ENCODE results near the gene LHX3. TPM values are rescaled to one million over a fixed set of nuclear protein-coding genes. Genes with fewer than 3 reads are reported as not detected.
A peak's percentile ranks its signal among the peaks of the same experiment; 100 is the strongest.

The LHX3 gene
- not detected for total RNA-seq

GRCh38 chr9:136204838-136205706 lies at the start of gene LHX3:
Gene LHX3 (minus strand): TSS chr9:136205128. CDS start chr9:136205012, 116 bp downstream.
- CTCF ChIA-PET, result interaction anchor here (1.2 kb wide), 1 partner anchor 12 kb away, joined by 3 read pairs; no protein-coding TSS in a partner anchor
- DNase-seq, result peak; percentile 15
- H3K27me3 Mint-ChIP-seq (ENCODE audit: low read depth), result peaks cover 26% of the 10 kb centered on the region
- no peak within 1 kb of the TSS for H3K4me3 Mint-ChIP-seq
- peaks cover 15% of the 10 kb centered on the region for H3K36me3 Mint-ChIP-seq (ENCODE audit: low read depth)
- peaks cover 2% of the 10 kb centered on the region for H3K4me1 Mint-ChIP-seq (ENCODE audit: low read depth)
- no peaks in the 10 kb centered on the region for H3K9me3 Mint-ChIP-seq
- no peak within 1 kb of the TSS for H3K27ac Mint-ChIP-seq
- intact Hi-C loops (cut with micrococcal nuclease), result no loop called here

DNA sequence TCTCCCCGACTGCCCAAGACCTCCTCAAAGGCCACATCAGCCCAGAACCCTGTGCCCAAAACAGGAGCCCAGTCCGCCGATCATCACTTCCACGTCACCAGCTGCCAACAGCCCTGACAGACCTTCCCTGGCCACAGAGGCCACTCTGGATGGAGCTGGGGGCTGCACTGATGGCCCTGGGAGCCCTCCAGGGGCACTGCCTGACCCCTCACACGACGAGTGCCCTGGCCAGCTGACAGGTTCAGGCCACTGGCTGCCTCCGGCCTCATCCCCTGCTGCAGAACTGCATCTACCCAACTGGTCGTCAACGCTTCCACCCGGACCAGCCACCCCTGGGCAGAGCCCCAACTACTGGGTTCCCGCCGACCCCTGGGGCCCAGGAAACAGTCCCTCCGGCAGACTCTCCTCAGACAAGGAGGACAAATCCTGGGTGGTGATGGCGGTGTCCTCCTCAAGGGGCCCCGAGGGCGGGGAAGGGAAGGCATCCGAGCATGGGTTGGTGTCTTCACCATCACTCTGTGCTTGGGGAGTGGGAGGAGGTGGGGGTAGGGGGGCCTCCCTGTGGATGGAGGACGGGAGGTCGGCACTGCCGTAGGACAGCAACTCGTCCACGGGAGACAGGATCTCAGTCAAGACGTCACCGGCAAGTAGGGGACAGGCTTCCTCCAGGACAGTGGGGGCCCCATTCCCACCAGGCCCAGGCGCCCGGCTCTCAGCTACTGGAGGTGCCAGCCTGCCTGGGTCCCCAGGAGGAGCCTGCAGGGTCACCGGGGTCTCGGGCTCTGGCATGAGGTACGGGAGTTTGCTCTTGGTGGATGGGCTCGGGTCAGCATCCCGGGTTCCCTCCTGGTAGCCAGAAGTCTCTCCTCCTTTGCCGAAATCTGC lies 48.6 kb upstream of the LHX3 start:
- CTCF ChIA-PET, result no interaction called here
- intact Hi-C loops (cut with micrococcal nuclease), result no loop called here
- no peaks in the 10 kb centered on the region for H3K27me3 Mint-ChIP-seq (ENCODE audit: low read depth)
- H3K4me1 Mint-ChIP-seq (ENCODE audit: low read depth), result no peaks in the 10 kb centered on the region
- no peaks in the 10 kb centered on the region for H3K9me3 Mint-ChIP-seq
- H3K4me3 Mint-ChIP-seq, result no peak overlapping the region
- no peak overlapping the region for H3K27ac Mint-ChIP-seq
- no peak for DNase-seq
- no peaks in the 10 kb centered on the region for H3K36me3 Mint-ChIP-seq (ENCODE audit: low read depth)

DNA sequence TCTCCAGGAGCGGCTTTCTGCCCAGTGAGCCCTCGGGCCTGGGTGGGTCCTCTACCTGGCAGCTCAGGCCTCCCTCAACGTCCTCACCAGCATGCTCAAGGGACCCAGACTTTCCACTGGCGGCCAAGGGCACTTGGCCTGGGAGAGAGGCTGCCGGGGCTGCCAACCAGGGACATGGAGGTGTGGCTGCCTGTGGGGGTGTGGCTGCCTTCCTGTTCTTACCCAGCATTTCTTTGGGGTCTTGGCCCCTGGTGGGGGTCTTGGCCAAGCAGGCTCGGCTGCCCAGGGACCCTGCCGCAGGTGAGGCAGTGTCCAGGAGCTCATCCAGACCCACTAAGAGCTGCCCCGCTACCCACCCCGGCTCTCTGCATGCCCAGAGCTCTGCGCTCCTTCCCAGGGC lies 47.9 kb upstream of the LHX3 start:
- H3K27ac Mint-ChIP-seq, result no peak overlapping the region
- intact Hi-C loops (cut with micrococcal nuclease), result no loop called here
- no peak for DNase-seq
- H3K4me1 Mint-ChIP-seq (ENCODE audit: low read depth), result no peaks in the 10 kb centered on the region
- H3K9me3 Mint-ChIP-seq, result no peaks in the 10 kb centered on the region
- H3K4me3 Mint-ChIP-seq, result no peak overlapping the region
- H3K36me3 Mint-ChIP-seq (ENCODE audit: low read depth), result no peaks in the 10 kb centered on the region
- CTCF ChIA-PET, result no interaction called here
- no peaks in the 10 kb centered on the region for H3K27me3 Mint-ChIP-seq (ENCODE audit: low read depth)

GRCh38 chr9:136252281-136252680 lies 47.4 kb upstream of the LHX3 start:
- Mint-ChIP-seq H3K4me3 (no peak overlapping the region), H3K36me3 (ENCODE audit: low read depth) (no peaks in the 10 kb centered on the region), H3K9me3 (no peaks in the 10 kb centered on the region), H3K27me3 (ENCODE audit: low read depth) (no peaks in the 10 kb centered on the region), H3K27ac (no peak overlapping the region), H3K4me1 (ENCODE audit: low read depth) (no peaks in the 10 kb centered on the region)
- DNase-seq, result no peak
- intact Hi-C loops (cut with micrococcal nuclease), result no loop called here
- CTCF ChIA-PET, result no interaction called here

- no peaks in the 10 kb centered on the region for H3K36me3 Mint-ChIP-seq (ENCODE audit: low read depth)
- DNase-seq, result no peak
- no peaks in the 10 kb centered on the region for H3K27me3 Mint-ChIP-seq (ENCODE audit: low read depth)
- intact Hi-C loops (cut with micrococcal nuclease), result no loop called here
- no peaks in the 10 kb centered on the region for H3K4me1 Mint-ChIP-seq (ENCODE audit: low read depth)
- no peaks in the 10 kb centered on the region for H3K9me3 Mint-ChIP-seq
- CTCF ChIA-PET, result interaction anchor here (1.4 kb wide), 1 partner anchor 16 kb away, joined by 5 read pairs; no protein-coding TSS in a partner anchor
- no peak overlapping the region for H3K4me3 Mint-ChIP-seq
- no peak overlapping the region for H3K27ac Mint-ChIP-seq
Observed at GRCh38 chr9:136251264-136252115, 46.6 kb upstream of the LHX3 start.

- Mint-ChIP-seq H3K36me3 (ENCODE audit: low read depth) (no peaks in the 10 kb centered on the region), H3K4me3 (no peak overlapping the region), H3K4me1 (ENCODE audit: low read depth) (peaks cover 4% of the 10 kb centered on the region), H3K9me3 (no peaks in the 10 kb centered on the region), H3K27ac (no peak overlapping the region), H3K27me3 (ENCODE audit: low read depth) (no peaks in the 10 kb centered on the region)
- no peak for DNase-seq
- intact Hi-C loops (cut with micrococcal nuclease), result no loop called here
- CTCF ChIA-PET, result interaction anchor here (0.6 to 1.4 kb wide), 3 partner anchors 16 to 132 kb away, joined by 3 to 5 read pairs (median 3); no protein-coding TSS in a partner anchor
Observed at GRCh38 chr9:136250676-136251075, 45.7 kb upstream of the LHX3 start.

GRCh38 chr9:136249877-136250559 lies 45.1 kb upstream of the LHX3 start:
- no peak for DNase-seq
- CTCF ChIA-PET, result interaction anchor here (0.6 to 1.4 kb wide), 3 partner anchors 17 to 133 kb away, joined by 3 to 5 read pairs (median 3); no protein-coding TSS in a partner anchor
- Mint-ChIP-seq H3K36me3 (ENCODE audit: low read depth) (no peaks in the 10 kb centered on the region), H3K27ac (no peak overlapping the region), H3K27me3 (ENCODE audit: low read depth) (no peaks in the 10 kb centered on the region), H3K4me1 (ENCODE audit: low read depth) (peaks cover 4% of the 10 kb centered on the region), H3K9me3 (no peaks in the 10 kb centered on the region), H3K4me3 (no peak overlapping the region)
- intact Hi-C loops (cut with micrococcal nuclease), result loop anchor here (10.0 kb wide), 1 partner anchor 285 kb away; the partner anchor contains the start of gene UBAC1

GRCh38 chr9:136248951-136249876 lies 44.3 kb upstream of the LHX3 start:
- CTCF ChIA-PET, result no interaction called here
- no peaks in the 10 kb centered on the region for H3K27me3 Mint-ChIP-seq (ENCODE audit: low read depth)
- H3K36me3 Mint-ChIP-seq (ENCODE audit: low read depth), result peaks cover 2% of the 10 kb centered on the region
- DNase-seq, result no peak
- H3K27ac Mint-ChIP-seq, result no peak overlapping the region
- H3K9me3 Mint-ChIP-seq, result no peaks in the 10 kb centered on the region
- intact Hi-C loops (cut with micrococcal nuclease), result loop anchor here (10.0 kb wide), 1 partner anchor 284 kb away; the partner anchor contains the start of gene UBAC1
- H3K4me3 Mint-ChIP-seq, result no peak overlapping the region
- peaks cover 11% of the 10 kb centered on the region for H3K4me1 Mint-ChIP-seq (ENCODE audit: low read depth)

DNA sequence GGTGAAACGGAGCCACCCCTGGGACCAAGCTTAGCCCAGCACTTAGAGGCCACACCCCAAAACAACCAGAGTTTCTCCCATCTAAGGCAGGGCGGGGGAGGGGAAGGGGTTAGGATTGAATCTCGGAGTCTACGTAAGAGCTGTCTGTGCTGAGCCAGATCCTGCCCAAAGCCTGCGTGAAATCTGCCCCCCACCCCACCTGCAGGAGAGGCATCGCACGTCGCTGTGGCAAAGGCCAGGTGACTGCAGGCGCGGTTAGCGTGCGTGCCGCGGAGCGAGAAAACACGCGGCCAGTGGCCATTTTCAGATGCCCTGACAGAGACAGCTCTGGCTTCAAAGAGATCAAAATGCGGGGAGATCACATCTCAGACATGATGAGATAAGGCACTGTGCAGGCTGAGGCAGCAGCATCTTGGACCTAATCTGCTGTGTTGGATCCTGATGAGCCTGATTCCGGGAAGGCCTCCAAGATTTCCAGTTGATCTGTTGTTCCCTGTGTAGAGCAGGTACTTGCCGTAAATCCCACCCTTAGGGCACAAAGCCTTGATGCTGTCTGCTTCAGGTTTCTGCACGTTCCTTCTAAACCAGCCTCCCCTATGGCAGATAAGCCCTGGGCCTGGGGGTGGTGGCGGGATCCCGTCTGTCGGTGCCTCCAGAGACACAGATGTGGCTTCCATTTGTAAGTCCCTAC lies 43.2 kb upstream of the LHX3 start:
- Mint-ChIP-seq H3K9me3 (no peaks in the 10 kb centered on the region), H3K4me1 (ENCODE audit: low read depth) (peaks cover 22% of the 10 kb centered on the region), H3K27me3 (ENCODE audit: low read depth) (no peaks in the 10 kb centered on the region), H3K27ac (no peak overlapping the region), H3K36me3 (ENCODE audit: low read depth) (peaks cover 2% of the 10 kb centered on the region), H3K4me3 (no peak overlapping the region)
- CTCF ChIA-PET, result interaction anchor here (1.0 kb wide), 1 partner anchor 20 kb away, joined by 3 read pairs; no protein-coding TSS in a partner anchor
- intact Hi-C loops (cut with micrococcal nuclease), result loop anchor here (10.0 kb wide), 1 partner anchor 283 kb away; the partner anchor contains the start of gene UBAC1
- no peak for DNase-seq

GRCh38 chr9:136247551-136247916 lies 42.6 kb upstream of the LHX3 start:
- Mint-ChIP-seq H3K36me3 (ENCODE audit: low read depth) (peaks cover 2% of the 10 kb centered on the region), H3K4me1 (ENCODE audit: low read depth) (peaks cover 27% of the 10 kb centered on the region), H3K4me3 (no peak overlapping the region), H3K27me3 (ENCODE audit: low read depth) (no peaks in the 10 kb centered on the region), H3K27ac (no peak overlapping the region), H3K9me3 (no peaks in the 10 kb centered on the region)
- CTCF ChIA-PET, result interaction anchor here (1.0 kb wide), 1 partner anchor 21 kb away, joined by 3 read pairs; no protein-coding TSS in a partner anchor
- intact Hi-C loops (cut with micrococcal nuclease), result loop anchor here (10.0 kb wide), 1 partner anchor 283 kb away; the partner anchor contains the start of gene UBAC1
- DNase-seq, result no peak

Data from activated naive CD4-positive, alpha-beta T cell treated with anti-CD3 and anti-CD28 coated beads for 36 hours (primary cell).